T-helper 1 cell treated with Interleukin-12 subunit alpha and Interleukin-12 subunit beta and Interleukin-4 antibody, amounts not matched to agents 30 μg/mL and 1 μg/mL, for 36 hours (primary cell): ENCODE measurements around the gene EEF1AKMT1.

ENCODE experiments used
- H3K27ac Mint-ChIP-seq: one replicate; pipeline ENCODE4 v1.8.0; 2021; ENCODE audit warnings: mild to moderate bottlenecking, mixed read lengths
- H3K27me3 Mint-ChIP-seq: one replicate; pipeline ENCODE4 v1.8.0; 2021; ENCODE audit warnings: low read depth, mixed read lengths
- H3K36me3 Mint-ChIP-seq: one replicate; pipeline ENCODE4 v1.8.0; 2021; ENCODE audit warnings: low read depth, mixed read lengths
- H3K4me1 Mint-ChIP-seq: one replicate; pipeline ENCODE4 v1.8.0; 2021; ENCODE audit warnings: low read depth, mixed read lengths
- H3K4me3 Mint-ChIP-seq: one replicate; pipeline ENCODE4 v1.8.0; 2021; ENCODE audit warnings: mild to moderate bottlenecking, moderate library complexity, mixed read lengths
- H3K9me3 Mint-ChIP-seq: one replicate; pipeline ENCODE4 v1.8.0; 2021; ENCODE audit warnings: mixed read lengths

EEF1AKMT1 gene

DNA sequence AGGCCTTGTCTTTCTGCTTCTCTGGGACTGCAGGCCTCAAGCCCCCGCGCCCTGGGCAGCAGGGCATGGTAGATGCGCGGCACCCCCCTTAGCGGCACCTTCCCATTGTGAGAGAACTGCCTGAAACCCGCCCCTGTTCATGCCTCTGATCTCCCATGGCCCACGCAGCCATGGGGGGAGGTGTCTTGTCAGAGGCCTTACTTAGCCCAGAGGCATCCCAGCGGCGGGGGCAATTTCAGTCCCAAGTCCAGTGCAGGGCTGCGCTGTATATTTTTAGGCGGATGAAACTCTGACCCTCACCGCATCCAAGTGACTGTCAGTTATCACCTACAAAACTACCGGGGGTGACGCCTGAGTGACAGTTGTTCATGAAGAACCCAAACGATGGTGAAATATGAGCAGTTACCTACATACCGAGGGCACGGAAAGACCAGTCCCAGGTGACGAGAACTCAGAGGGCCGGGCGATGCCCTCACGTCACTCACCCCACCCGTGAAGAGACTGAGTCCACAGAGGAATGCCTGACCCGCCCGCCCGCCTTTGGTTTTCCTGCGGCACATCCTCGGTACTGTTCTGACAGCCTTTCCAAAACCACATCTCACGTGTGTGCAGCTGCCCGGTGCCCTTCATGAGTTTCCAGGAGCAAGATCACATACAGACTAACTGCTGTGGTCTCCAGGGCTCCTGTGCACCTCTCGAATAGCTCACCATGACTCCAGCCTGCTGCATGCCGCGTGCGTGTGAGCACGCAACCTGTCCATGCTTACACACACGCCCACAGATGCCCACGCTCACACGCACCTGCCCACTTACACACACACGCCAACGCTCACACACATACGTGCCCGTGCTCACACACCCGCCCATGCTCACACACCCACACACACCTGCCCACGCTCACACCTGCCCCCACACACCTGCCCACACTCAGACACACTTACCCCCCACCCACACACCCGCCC is 55.9 kb downstream of the EEF1AKMT1 start:
- Mint-ChIP-seq H3K4me1 (peaks cover 4% of the 10 kb centered on the region), H3K27me3 (peaks cover 28% of the 10 kb centered on the region), H3K9me3 (no peaks in the 10 kb centered on the region), H3K4me3 (no peak overlapping the region), H3K27ac (no peak overlapping the region), H3K36me3 (no peaks in the 10 kb centered on the region)

GRCh38 chr13:20716951-20717350 is 56.8 kb downstream of the EEF1AKMT1 start:
- Mint-ChIP-seq H3K9me3 (no peaks in the 10 kb centered on the region), H3K27me3 (peaks cover 24% of the 10 kb centered on the region), H3K36me3 (no peaks in the 10 kb centered on the region), H3K4me1 (peaks cover 5% of the 10 kb centered on the region), H3K4me3 (no peak overlapping the region), H3K27ac (no peak overlapping the region)

DNA sequence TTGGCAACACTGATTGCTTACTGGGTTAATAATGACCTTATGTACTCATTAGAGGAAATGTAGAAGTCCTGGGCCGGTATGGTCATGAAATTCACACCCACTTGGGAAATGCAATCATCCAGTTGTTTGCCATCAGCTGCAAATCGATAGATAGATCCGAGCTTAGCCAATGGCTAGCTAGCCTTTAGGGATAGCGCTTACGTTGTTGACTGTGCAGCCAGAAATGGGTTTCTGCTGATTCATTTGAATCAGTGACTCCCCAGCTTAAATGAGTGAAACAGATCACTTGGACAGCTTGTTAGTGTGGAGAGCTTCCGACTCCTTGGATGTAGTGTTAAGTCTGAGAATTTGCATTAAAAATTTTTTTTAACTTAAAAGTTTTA is 58.4 kb downstream of the EEF1AKMT1 start:
- no peaks in the 10 kb centered on the region for H3K36me3 Mint-ChIP-seq
- peaks cover 19% of the 10 kb centered on the region for H3K27me3 Mint-ChIP-seq
- H3K27ac Mint-ChIP-seq: no peak overlapping the region
- H3K4me3 Mint-ChIP-seq: no peak overlapping the region
- no peaks in the 10 kb centered on the region for H3K9me3 Mint-ChIP-seq
- peaks cover 5% of the 10 kb centered on the region for H3K4me1 Mint-ChIP-seq

DNA sequence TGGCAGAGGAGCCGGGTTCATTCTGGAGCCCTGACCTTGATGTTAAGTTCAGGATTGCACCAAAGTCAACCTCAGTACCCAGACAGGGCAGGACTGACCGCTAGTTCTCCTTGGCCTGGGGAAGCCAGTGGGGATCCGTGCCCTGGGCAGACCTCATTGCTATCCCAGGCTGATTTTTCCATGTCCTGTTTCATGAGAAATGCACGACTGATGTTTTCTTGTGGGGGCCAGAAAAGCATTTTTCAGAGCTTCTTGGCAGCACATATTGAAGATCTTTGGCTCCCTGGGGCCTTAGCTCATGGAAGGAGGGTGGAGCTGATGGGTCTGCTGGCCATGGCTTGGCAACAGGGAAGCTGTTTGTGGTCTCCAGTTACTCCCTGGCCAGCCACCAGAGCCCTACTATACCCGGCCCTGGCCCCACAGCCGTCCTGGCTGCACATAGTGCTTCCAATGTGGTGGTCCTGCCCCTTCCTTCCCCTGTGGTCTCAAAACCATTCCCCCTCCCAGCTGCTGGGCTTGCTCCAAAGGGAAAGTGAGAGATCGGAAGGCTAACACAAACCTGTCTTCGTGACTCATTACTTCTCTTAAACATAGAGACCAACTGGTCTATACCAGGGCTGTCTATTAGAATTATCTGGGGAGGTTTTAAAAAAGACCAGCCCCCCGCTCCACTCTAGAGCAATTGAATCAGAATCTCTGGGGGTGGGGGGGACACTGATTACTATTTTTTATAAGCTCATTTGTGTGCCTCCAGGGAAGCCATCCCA is 59.0 kb downstream of the EEF1AKMT1 start:
- H3K27me3 Mint-ChIP-seq: peaks cover 19% of the 10 kb centered on the region
- H3K4me1 Mint-ChIP-seq: peaks cover 5% of the 10 kb centered on the region
- no peak overlapping the region for H3K4me3 Mint-ChIP-seq
- no peaks in the 10 kb centered on the region for H3K36me3 Mint-ChIP-seq
- no peak overlapping the region for H3K27ac Mint-ChIP-seq
- H3K9me3 Mint-ChIP-seq: no peaks in the 10 kb centered on the region

DNA sequence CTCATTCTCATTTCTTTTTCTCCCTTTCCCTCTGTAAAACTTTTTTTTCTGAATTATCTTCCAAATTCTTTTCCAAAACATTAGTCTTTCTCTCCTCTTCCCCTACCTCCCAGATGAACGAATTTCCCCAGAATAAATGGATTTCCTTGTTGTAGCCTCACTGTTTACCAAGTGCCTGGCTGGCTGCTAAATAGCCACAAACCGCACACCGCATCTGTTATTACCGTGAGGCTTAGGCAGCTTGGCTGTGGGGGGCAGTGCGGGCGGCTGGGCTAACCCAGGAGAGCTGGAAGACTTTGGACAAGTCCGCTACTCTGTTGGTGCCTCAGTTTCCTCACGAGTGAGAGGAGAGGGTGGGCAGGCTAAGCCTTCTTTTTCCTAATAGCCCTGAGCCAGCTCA is 59.6 kb downstream of the EEF1AKMT1 start:
- Mint-ChIP-seq H3K36me3 (no peaks in the 10 kb centered on the region), H3K9me3 (no peaks in the 10 kb centered on the region), H3K4me3 (no peak overlapping the region), H3K4me1 (peaks cover 5% of the 10 kb centered on the region), H3K27ac (no peak overlapping the region), H3K27me3 (peaks cover 19% of the 10 kb centered on the region)

DNA sequence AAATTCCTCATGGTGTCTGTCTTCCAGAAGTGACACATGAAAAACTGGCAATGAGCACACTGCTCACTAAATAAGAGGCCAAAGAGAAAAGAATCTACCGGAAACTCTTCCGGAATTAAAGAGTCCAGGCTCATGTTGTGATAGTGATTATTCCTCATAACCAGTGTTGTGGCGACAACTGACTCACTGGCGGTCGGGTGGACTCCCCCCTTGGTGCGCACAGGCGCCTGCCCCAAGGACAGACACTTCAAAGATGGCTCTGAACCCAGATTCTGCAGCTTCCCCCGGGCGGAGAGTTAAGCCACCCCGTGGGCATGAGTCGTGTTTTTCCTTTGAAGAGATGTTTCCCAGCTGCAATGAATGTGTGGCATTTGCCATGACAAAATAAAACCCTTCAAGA is 60.0 kb downstream of the EEF1AKMT1 start:
- Mint-ChIP-seq H3K9me3 (no peaks in the 10 kb centered on the region), H3K27me3 (peaks cover 19% of the 10 kb centered on the region), H3K27ac (no peak overlapping the region), H3K36me3 (no peaks in the 10 kb centered on the region), H3K4me1 (peaks cover 5% of the 10 kb centered on the region), H3K4me3 (no peak overlapping the region)

DNA sequence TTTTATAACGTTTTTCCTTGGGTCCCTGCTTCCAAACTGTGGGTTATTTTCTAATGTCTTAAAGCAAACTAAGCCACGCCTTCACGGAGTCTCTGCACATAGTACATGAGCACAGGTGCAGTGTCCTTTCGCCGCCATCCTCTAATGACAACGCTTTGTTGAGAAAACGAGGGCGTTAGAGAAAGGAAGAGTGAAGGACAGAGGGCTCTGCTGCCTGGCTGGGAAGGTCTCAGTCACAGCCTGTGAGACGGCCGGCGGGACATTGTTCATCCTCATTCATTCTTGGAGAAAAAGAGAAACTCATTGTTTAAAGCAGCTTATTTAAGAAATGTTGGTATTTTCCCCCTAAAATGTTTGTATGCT is 60.8 kb downstream of the EEF1AKMT1 start:
- H3K4me1 Mint-ChIP-seq: peaks cover 5% of the 10 kb centered on the region
- no peak overlapping the region for H3K4me3 Mint-ChIP-seq
- no peaks in the 10 kb centered on the region for H3K9me3 Mint-ChIP-seq
- no peaks in the 10 kb centered on the region for H3K36me3 Mint-ChIP-seq
- peaks cover 19% of the 10 kb centered on the region for H3K27me3 Mint-ChIP-seq
- H3K27ac Mint-ChIP-seq: no peak overlapping the region

DNA sequence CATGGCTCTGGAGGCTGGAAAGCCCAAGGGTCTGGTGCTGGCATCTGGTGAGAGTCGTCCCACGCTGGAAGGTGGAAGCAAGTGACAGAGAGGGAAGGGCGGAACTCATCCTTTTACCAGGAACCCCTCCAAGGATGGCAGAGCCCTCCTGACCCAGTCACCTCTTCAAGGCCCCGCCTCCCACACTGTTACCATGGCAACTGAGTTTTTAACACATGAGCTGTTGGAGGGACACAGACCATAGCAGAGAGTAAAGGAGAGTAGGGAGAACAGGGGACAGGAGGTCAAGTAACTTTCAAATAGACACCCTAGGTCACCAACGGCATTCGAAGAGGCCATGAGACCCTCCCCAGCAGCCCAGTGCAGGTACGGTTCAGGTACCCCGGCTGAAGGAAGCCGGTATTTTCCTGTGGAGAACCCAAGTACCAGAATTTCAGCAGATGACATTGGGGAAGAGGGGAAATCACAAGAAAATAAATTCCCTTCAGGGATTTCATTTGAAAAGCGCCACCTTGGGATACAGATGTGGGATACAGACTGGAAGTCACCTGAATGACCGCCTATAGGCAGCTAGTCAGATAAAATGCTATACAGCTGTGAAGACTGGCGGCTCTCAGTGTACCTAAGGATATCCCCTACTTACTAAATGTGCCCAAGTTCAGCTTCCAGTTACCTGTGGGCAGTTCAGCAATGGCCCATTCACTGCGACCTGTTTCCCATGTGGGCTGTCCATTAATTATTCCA is 62.3 kb downstream of the EEF1AKMT1 start:
- Mint-ChIP-seq H3K27ac (no peak overlapping the region), H3K4me3 (no peak overlapping the region), H3K4me1 (peaks cover 5% of the 10 kb centered on the region), H3K9me3 (no peaks in the 10 kb centered on the region), H3K27me3 (peaks cover 19% of the 10 kb centered on the region), H3K36me3 (no peaks in the 10 kb centered on the region)

DNA sequence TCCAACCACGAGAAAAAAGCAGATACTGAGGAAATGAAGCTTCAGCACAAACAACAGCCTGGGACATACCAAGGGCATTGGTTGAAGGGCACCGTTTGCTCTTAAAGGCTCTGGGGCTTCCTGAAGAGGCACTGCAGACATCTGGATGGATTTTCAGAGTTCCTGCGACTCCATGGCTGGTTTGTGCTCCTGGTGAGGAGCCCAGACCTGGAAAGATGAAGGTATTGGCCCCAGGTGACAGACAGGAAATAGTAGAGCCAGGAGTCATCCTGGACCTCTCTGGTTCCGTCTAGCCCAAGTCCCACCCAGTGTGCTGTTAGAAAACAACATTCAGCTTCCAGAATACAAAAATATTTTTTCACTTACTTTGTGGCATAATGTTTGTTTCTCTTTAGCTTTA is 64.0 kb downstream of the EEF1AKMT1 start:
- H3K27ac Mint-ChIP-seq: no peak overlapping the region
- peaks cover 22% of the 10 kb centered on the region for H3K27me3 Mint-ChIP-seq
- no peaks in the 10 kb centered on the region for H3K36me3 Mint-ChIP-seq
- H3K4me1 Mint-ChIP-seq: peaks cover 5% of the 10 kb centered on the region
- no peak overlapping the region for H3K4me3 Mint-ChIP-seq
- no peaks in the 10 kb centered on the region for H3K9me3 Mint-ChIP-seq

DNA sequence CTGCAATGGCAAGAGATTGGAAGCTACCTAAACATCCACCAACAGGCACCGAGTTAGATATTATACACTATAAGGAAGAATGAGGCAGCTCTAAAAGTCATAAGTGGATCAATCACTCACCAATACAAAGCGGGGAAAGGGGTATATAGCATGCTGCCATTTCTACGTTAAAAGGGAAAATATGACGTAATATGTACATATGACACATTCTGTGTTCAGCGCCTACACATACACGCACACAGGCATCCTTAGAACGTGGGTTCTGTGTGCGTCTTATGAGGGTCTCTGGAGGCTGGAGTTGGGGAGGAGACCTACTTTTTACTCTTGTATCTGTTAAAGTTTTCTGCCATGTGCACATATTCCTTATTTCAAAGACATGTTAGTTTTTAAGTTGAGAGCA is 64.4 kb downstream of the EEF1AKMT1 start:
- H3K4me3 Mint-ChIP-seq: no peak overlapping the region
- H3K27ac Mint-ChIP-seq: no peak overlapping the region
- H3K4me1 Mint-ChIP-seq: peaks cover 8% of the 10 kb centered on the region

DNA sequence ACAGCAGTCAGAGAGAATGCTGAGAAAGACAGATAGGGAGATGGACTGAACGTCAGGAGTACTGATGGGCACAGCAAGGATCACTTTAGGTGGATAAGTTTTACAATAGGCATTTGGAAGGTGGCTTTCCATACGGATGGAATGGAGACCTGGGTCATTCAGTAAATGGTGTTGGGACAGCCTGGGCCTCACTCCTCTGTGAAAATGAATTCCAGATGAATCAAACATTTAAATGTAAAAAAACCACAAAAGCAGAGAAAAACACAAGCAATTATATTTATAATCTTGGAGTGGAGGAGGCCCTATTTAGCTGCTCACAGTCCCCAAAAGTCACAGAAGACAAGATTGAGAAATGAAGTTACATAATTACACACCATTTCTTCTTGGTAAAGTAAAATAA is 65.5 kb downstream of the EEF1AKMT1 start:
- no peak overlapping the region for H3K27ac Mint-ChIP-seq
- H3K4me1 Mint-ChIP-seq: peaks cover 4% of the 10 kb centered on the region
- no peaks in the 10 kb centered on the region for H3K9me3 Mint-ChIP-seq
- peaks cover 15% of the 10 kb centered on the region for H3K27me3 Mint-ChIP-seq
- H3K4me3 Mint-ChIP-seq: no peak overlapping the region
- H3K36me3 Mint-ChIP-seq: no peaks in the 10 kb centered on the region

More for the DNA sequence above, 64.4 kb downstream of the EEF1AKMT1 start:
- no peaks in the 10 kb centered on the region for H3K9me3 Mint-ChIP-seq
- peaks cover 24% of the 10 kb centered on the region for H3K27me3 Mint-ChIP-seq
- no peaks in the 10 kb centered on the region for H3K36me3 Mint-ChIP-seq

GRCh38 chr13:20706661-20707060 is 67.1 kb downstream of the EEF1AKMT1 start:
- Mint-ChIP-seq H3K36me3 (peaks cover 2% of the 10 kb centered on the region), H3K4me3 (no peak overlapping the region), H3K9me3 (no peaks in the 10 kb centered on the region), H3K27ac (no peak overlapping the region), H3K4me1 (peaks cover 5% of the 10 kb centered on the region), H3K27me3 (peaks cover 22% of the 10 kb centered on the region)

DNA sequence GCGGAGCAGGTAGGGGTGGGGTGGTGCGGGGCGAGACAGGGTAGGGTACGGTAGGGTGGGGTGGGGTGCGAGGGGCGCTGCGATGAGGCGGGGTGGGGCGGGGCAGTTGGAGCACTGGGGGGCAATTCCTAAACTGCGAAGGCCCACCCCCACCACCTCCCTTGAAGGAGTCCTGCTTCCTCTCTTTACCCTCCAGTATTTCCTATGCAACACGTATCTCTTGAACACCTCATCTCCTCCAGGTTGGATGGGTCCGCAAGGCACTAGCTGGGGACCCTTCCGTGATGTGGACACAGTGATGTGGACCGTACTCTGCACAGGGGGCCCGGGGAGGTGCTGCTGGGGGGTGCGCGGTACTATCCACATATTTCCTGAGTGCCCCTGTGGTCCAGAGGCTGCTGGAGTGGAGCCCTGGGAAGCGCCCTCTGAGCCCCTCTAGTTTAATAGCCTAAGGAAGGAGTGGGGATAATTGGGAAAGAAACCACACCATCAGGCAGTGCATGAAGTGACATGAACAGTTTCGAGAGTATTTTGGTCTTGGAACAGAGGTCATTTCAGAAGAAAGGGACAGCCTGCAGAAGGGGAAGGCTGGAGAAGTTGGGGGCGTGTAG is 69.2 kb downstream of the EEF1AKMT1 start:
- Mint-ChIP-seq H3K9me3 (no peaks in the 10 kb centered on the region), H3K4me3 (peak overlapping the region; percentile 76), H3K27ac (no peak overlapping the region), H3K27me3 (peaks cover 41% of the 10 kb centered on the region), H3K4me1 (peaks cover 5% of the 10 kb centered on the region), H3K36me3 (peaks cover 2% of the 10 kb centered on the region)

- H3K27ac Mint-ChIP-seq: no peak overlapping the region
- no peaks in the 10 kb centered on the region for H3K9me3 Mint-ChIP-seq
- peaks cover 44% of the 10 kb centered on the region for H3K27me3 Mint-ChIP-seq
- H3K4me1 Mint-ChIP-seq: peaks cover 5% of the 10 kb centered on the region
- peaks cover 2% of the 10 kb centered on the region for H3K36me3 Mint-ChIP-seq
- no peak overlapping the region for H3K4me3 Mint-ChIP-seq
Measured at GRCh38 chr13:20703780-20704458, 69.8 kb downstream of the EEF1AKMT1 start.
